ENCODE measurements around the gene CDK6. TPM values are rescaled to one million over a fixed set of nuclear protein-coding genes. Genes with fewer than 3 reads are reported as not detected.

CDK6 gene
- total RNA-seq, 2 experiments from 2014 or later = 118 to 229 TPM

GRCh38 chr7:92569137-92569536, 267.2 kb downstream of the CDK6 start:
- Mint-ChIP-seq H3K9me3 (ENCODE audit: low read depth) (no peaks in the 10 kb centered on the region), H3K36me3 (peaks cover 41% of the 10 kb centered on the region), H3K27me3 (no peaks in the 10 kb centered on the region), H3K27ac (no peak overlapping the region), H3K4me3 (no peak overlapping the region), H3K4me1 (peaks cover 10% of the 10 kb centered on the region)
- DNase-seq (no peak), ATAC-seq (no peak)
- CTCF ChIA-PET = interaction anchor here (1.2 to 1.3 kb wide), 2 partner anchors 11 to 13 kb away, joined by 3 to 4 read pairs; no protein-coding TSS in a partner anchor

GRCh38 chr7:92567460-92567859, 268.9 kb downstream of the CDK6 start:
- H3K4me1 Mint-ChIP-seq = peaks cover 5% of the 10 kb centered on the region
- CTCF ChIA-PET = interaction anchor here (0.7 to 1.6 kb wide), 3 partner anchors 9 to 22 kb away, joined by 3 to 5 read pairs (median 3); no protein-coding TSS in a partner anchor
- H3K27me3 Mint-ChIP-seq = no peaks in the 10 kb centered on the region
- no peak for DNase-seq
- no peak overlapping the region for H3K4me3 Mint-ChIP-seq
- H3K9me3 Mint-ChIP-seq (ENCODE audit: low read depth) = no peaks in the 10 kb centered on the region
- H3K27ac Mint-ChIP-seq = no peak overlapping the region
- H3K36me3 Mint-ChIP-seq = peaks cover 41% of the 10 kb centered on the region
- no peak for ATAC-seq

- CTCF ChIA-PET = interaction anchor here (1.9 to 2.4 kb wide), 2 partner anchors 27 to 35 kb away, joined by 7 to 8 read pairs; partner anchors contain the start of genes FAM133B, PEX1 and RBM48
- Mint-ChIP-seq H3K27me3 (no peaks in the 10 kb centered on the region), H3K4me1 (no peaks in the 10 kb centered on the region), H3K27ac (peak overlapping the region; percentile 0), H3K9me3 (ENCODE audit: low read depth) (no peaks in the 10 kb centered on the region), H3K4me3 (no peak overlapping the region), H3K36me3 (peaks cover 35% of the 10 kb centered on the region)
- no peak for ATAC-seq
- DNase-seq = no peak
Measured at GRCh38 chr7:92563345-92563744, 273.0 kb downstream of the CDK6 start.

- ATAC-seq = no peak
- H3K4me3 Mint-ChIP-seq = no peak overlapping the region
- H3K4me1 Mint-ChIP-seq = no peaks in the 10 kb centered on the region
- H3K9me3 Mint-ChIP-seq (ENCODE audit: low read depth) = no peaks in the 10 kb centered on the region
- no peaks in the 10 kb centered on the region for H3K27me3 Mint-ChIP-seq
- CTCF ChIA-PET = no interaction called here
- peaks cover 30% of the 10 kb centered on the region for H3K36me3 Mint-ChIP-seq
- H3K27ac Mint-ChIP-seq = no peak overlapping the region
- DNase-seq = no peak
Measured at GRCh38 chr7:92560602-92561001, 275.8 kb downstream of the CDK6 start.

- Mint-ChIP-seq H3K36me3 (peaks cover 20% of the 10 kb centered on the region), H3K27ac (no peak overlapping the region), H3K4me1 (no peaks in the 10 kb centered on the region), H3K9me3 (ENCODE audit: low read depth) (no peaks in the 10 kb centered on the region), H3K4me3 (no peak overlapping the region), H3K27me3 (no peaks in the 10 kb centered on the region)
- CTCF ChIA-PET = interaction anchor here (0.6 kb wide), 1 partner anchor 33 kb away, joined by 4 read pairs; the partner anchor contains the start of gene FAM133B
- ATAC-seq (no peak), DNase-seq (no peak)
Measured at GRCh38 chr7:92557808-92558362, 278.5 kb downstream of the CDK6 start.

- Mint-ChIP-seq H3K4me3 (no peak overlapping the region), H3K27me3 (no peaks in the 10 kb centered on the region), H3K4me1 (no peaks in the 10 kb centered on the region), H3K9me3 (ENCODE audit: low read depth) (no peaks in the 10 kb centered on the region), H3K27ac (no peak overlapping the region), H3K36me3 (peaks cover 19% of the 10 kb centered on the region)
- CTCF ChIA-PET = no interaction called here
- no peak for DNase-seq
- ATAC-seq = no peak
Measured at GRCh38 chr7:92557249-92557648, 279.1 kb downstream of the CDK6 start.

Other genes starting within 250 kb of the CDK6 start
- gene FAM133B, start 246.2 kb downstream of the CDK6 start, total RNA-seq = 10 to 100 TPM; 30.8 to 35.9 TPM

Data from activated CD8-positive, alpha-beta memory T cell treated with anti-CD3 and anti-CD28 coated beads, Interleukin-2, amount 10 ng/mL, durations not matched to agents 7 days and 5 days (primary cell).